Right lobe of liver (tissue), 6 donors: ENCODE results near the gene GAS2L1. TPM values are rescaled to one million over a fixed set of nuclear protein-coding genes. Genes with fewer than 3 reads are reported as not detected.

Source experiments
- ATAC-seq, 4 donors: fragments of 200-7000 bp; cut with Tn5 transposase; one replicate each; pipeline ENCODE4 v1.9.1; 2020; ENCODE audit warnings: mild to moderate bottlenecking in 4 of 4, moderate library complexity in 4 of 4
- DNase-seq, 3 donors: peaks; one replicate each; pipeline ENCODE4 v3.0.0-alpha.2; 2020
- H3K27ac ChIP-seq, 3 donors: fragments of 200-600 bp; one replicate each; pipeline ENCODE4 v1.8.0; 2022
- H3K27me3 ChIP-seq, 2 donors: fragments of 200-600 bp; one replicate each; pipeline ENCODE4 v1.8.0; 2022
- H3K36me3 ChIP-seq, 4 donors: fragments of 200-600 bp; sonication (generic) in 1 of 4; one replicate each; pipeline versions ENCODE4 v1.5.1 to v1.8.0; 2017 to 2022; ENCODE audit warnings: control low read depth in 1 of 4
- H3K4me1 ChIP-seq, 4 donors: fragments of 200-600 bp; sonication (generic) in 1 of 4; one replicate each; pipeline versions ENCODE4 v1.5.1 to v1.8.0; 2017 to 2022; ENCODE audit warnings: control low read depth in 1 of 4
- H3K4me3 ChIP-seq, 3 donors: fragments of 200-600 bp; one replicate each; pipeline ENCODE4 v1.8.0; 2022
- H3K9me3 ChIP-seq, 4 donors: fragments of 200-600 bp; sonication (generic) in 1 of 4; one replicate each; pipeline versions ENCODE4 v1.5.1 to v1.8.0; 2017 to 2022; ENCODE audit warnings: control low read depth in 1 of 4
- CTCF ChIP-seq, 4 donors: fragments of 200-600 bp in 3 of 4; fragments of 450-650 bp in 1 of 4; IDR thresholded peaks; one replicate each; pipeline versions ENCODE4 v1.5.1 to v1.8.0; 2016 to 2022; ENCODE audit warnings: antibody characterized with exemption in 4 of 4, mild to moderate bottlenecking in 2 of 4
- POLR2A ChIP-seq: fragments of 450-650 bp; IDR thresholded peaks from one replicate; pipeline ENCODE4 v1.6.1; 2017; ENCODE audit warnings: antibody characterized with exemption, mild to moderate bottlenecking
- WGBS: methylation state at CpG from one replicate; pipeline ENCODE4 v1.1.6; 2018; ENCODE audit warnings: low coverage, low lambda C conversion rate; ENCODE audit not compliant: insufficient coverage; ENCODE audit errors: missing lambda C conversion rate; 5-methylcytosine and 5-hydroxymethylcytosine counted together
- intact Hi-C, 2 donors: fragments of 100-400 bp; cut with DNase I; formaldehyde crosslinking; loops; one replicate each; pipeline versions ENCODE4 v1.11.2 to v1.14.1; 2022
- total RNA-seq, 6 experiments: library from RNA; depleted of rRNA in 2 of 6; stranded (reverse); fragments of >200 nt in 2 of 6; fragmentation: NEBNext Ultra II Directional in 3 of 6; extraction: Animal tissue kit (Norgen Biotek cat#: 25700) in 3 of 6; gene quantifications; one replicate each; pipeline versions ENCODE4 v1.1.0 to v1.2.4, GENCODE V29; 2016 to 2023
- donor health status: DM: no; HTN: yes; CAD: no.
- donor health status: DM: no; HTN: no; CAD: no.
- donor health status: DM: no; HTN: no; CAD: no.
- donor health status: DM: no; HTN: yes; CAD: no.
- donor health status: DM: no; HTN: yes; CAD: no.

Gene GAS2L1
- total RNA-seq, 6 experiments from 2014 or later: 8.9 to 15.8 (median 11.5) TPM

DNA sequence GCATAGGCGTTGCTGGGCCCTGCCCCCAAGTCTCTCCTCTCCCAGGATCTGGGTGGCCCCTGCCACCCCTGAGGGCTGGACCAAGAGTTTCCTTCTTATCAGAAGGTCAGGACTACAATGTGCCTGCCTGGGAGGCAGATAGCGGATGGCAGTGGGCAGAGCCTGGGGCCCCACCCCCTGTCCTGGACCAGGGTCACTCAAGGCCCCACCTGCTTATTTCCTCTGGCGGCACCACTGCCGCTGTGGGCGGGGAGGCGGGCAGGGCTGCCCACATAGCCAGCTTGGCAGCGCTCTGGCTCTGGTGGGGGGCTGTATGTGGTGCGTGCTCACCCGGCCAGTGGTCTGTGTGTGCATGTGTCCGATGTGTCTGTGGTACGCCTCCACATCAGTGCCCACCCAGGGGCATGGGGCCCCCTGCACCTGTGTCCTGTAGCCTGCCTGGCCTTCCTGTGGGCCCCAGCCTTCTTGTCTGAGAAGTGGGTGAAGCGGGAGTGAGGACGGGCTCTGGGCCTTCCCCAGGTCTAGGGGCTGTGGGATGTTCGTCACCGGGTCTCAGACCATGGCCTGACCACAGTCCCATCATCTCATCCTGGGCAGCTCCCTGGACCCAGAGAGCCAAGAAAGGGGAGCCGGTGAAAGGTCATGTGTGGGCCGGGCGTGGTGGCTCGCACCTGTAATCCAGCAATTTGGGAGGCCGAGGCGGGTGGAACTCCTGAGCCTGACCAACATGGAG lies 3.0 kb downstream of the GAS2L1 start:
- intact Hi-C loops: loop anchor here in 1 of 2 donors (10.0 kb wide), 1 partner anchor 45 kb away; no protein-coding TSS in a partner anchor
- 93% methylated on average over 3 of the region's 21 CpGs for whole genome bisulfite sequencing
- Histone ChIP-seq H3K9me3 (no peaks in the 10 kb centered on the region), H3K36me3 (no peaks in the 10 kb centered on the region), H3K27ac (no peak overlapping the region), H3K27me3 (no peaks in the 10 kb centered on the region), H3K4me3 (no peak overlapping the region), H3K4me1 (peaks cover 0 to 11% (median 6%) of the 10 kb centered on the region in 4 donors)
- ATAC-seq (no peak), DNase-seq (peak in 2 of 3 donors; percentile 38 to 55)
- TF ChIP-seq CTCF (IDR thresholded peaks at IDR 0.05) (no peak), POLR2A (no peak)

GRCh38 chr22:29310065-29310862 lies 3.8 kb downstream of the GAS2L1 start:
- Histone ChIP-seq H3K36me3 (no peaks in the 10 kb centered on the region), H3K9me3 (no peaks in the 10 kb centered on the region), H3K27me3 (peaks cover 0 to 4% of the 10 kb centered on the region in 2 donors), H3K27ac (peak overlapping the region in 2 of 3 donors; percentile 10 to 13), H3K4me1 (peaks cover 0 to 17% (median 9%) of the 10 kb centered on the region in 4 donors), H3K4me3 (no peak overlapping the region)
- DNase-seq (peak in 1 of 3 donors; percentile 37), ATAC-seq (peak in 2 of 4 donors; percentile 0 to 1)
- WGBS: 63% methylated on average over 9 of the region's 28 CpGs
- intact Hi-C loops: no loop called here
- TF ChIP-seq POLR2A (no peak), CTCF (IDR thresholded peaks at IDR 0.05) (no peak)

DNA sequence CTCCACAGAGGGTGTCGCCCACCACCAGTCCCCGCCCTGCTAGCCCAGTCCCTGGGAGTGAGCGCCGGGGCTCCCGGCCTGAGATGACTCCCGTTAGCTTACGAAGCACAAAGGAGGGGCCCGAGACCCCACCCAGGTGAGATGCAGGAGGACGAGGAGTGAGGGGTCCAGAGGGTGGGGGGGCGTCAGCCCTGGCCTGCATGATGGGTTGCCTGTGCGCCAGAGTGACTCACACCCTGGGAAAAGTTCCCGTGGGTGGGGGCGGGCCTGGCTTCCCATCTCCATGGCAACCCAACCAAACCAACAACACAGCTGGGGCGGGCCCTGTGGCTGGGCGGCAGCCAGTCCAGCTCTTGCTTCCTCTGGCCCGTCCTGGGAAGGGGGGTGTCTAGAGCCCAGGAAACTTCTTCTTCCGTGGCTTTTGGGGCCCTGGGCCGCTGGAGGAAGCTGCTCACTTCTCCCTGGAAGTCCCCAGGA lies 4.5 kb downstream of the GAS2L1 start:
- H3K9me3 ChIP-seq: no peaks in the 10 kb centered on the region
- H3K27me3 ChIP-seq: peaks cover 0 to 9% of the 10 kb centered on the region in 2 donors
- H3K27ac ChIP-seq: peak overlapping the region in 2 of 3 donors; percentile 10 to 13
- no peak overlapping the region for H3K4me3 ChIP-seq
- WGBS: 40% methylated on average over 5 of the region's 18 CpGs
- ATAC-seq: peak; percentile 72 to 77 (median 74)
- peaks cover 0 to 17% (median 9%) of the 10 kb centered on the region in 4 donors for H3K4me1 ChIP-seq
- TF ChIP-seq POLR2A (no peak), CTCF (IDR thresholded peaks at IDR 0.05) (no peak)
- peak; percentile 93 to 95 (median 93) for DNase-seq
- no peaks in the 10 kb centered on the region for H3K36me3 ChIP-seq
- intact Hi-C loops: no loop called here

GRCh38 chr22:29311464-29312217 lies 5.2 kb downstream of the GAS2L1 start:
- intact Hi-C loops: no loop called here
- Histone ChIP-seq H3K27ac (no peak overlapping the region), H3K4me3 (no peak overlapping the region), H3K9me3 (no peaks in the 10 kb centered on the region), H3K27me3 (peaks cover 0 to 9% of the 10 kb centered on the region in 2 donors), H3K36me3 (no peaks in the 10 kb centered on the region), H3K4me1 (peaks cover 0 to 17% (median 7%) of the 10 kb centered on the region in 4 donors)
- TF ChIP-seq POLR2A: no peak
- TF ChIP-seq CTCF (IDR thresholded peaks at IDR 0.05): no peak
- 49% methylated on average over 2 of the region's 50 CpGs for WGBS
- ATAC-seq (no peak), DNase-seq (peak in 2 of 3 donors; percentile 40 to 62)
